ENCODE results near the gene PALLD.

The PALLD gene

GRCh38 chr4:168960716-168961115, 463.9 kb downstream of the PALLD start (continued):
- TF ChIP-seq, protein P1, sequence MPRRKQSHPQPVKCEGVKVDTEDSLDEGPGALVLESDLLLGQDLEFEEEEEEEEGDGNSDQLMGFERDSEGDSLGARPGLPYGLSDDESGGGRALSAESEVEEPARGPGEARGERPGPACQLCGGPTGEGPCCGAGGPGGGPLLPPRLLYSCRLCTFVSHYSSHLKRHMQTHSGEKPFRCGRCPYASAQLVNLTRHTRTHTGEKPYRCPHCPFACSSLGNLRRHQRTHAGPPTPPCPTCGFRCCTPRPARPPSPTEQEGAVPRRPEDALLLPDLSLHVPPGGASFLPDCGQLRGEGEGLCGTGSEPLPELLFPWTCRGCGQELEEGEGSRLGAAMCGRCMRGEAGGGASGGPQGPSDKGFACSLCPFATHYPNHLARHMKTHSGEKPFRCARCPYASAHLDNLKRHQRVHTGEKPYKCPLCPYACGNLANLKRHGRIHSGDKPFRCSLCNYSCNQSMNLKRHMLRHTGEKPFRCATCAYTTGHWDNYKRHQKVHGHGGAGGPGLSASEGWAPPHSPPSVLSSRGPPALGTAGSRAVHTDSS (tag by site-specific recombination; IDR thresholded peaks at IDR 0.05): no peak
- TF ChIP-seq ZNF791 (tag by site-specific recombination; IDR thresholded peaks at IDR 0.05): no peak

DNA sequence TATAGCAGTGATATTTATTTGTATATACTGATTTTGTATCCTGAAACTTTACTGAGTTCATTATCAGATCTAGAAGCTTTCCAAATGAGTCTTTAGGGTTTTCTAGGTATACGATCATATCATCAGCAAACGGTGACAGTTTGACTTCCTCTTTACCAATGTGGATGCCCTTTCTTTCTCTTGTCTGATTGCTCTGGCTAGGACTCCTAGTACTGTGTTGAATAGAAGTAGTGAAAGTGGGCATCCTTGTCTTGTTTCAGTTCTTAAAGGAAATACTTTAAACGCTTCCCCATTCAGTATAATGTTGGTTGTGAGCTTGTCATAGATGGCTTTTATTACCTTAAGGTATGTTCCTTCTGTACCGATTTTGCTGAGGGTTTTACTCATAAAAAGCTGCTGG, 475.7 kb downstream of the PALLD start:
- TF ChIP-seq PRDM6 (tag by site-specific recombination; IDR thresholded peaks at IDR 0.05): no peak
- TF ChIP-seq ZNF791 (tag by site-specific recombination; IDR thresholded peaks at IDR 0.05): no peak
- TF ChIP-seq ZNF266 (tag by site-specific recombination; IDR thresholded peaks at IDR 0.05; ENCODE audit: low read depth): no peak
- TF ChIP-seq PBX3 (CRISPR knock-in tag; IDR thresholded peaks at IDR 0.05): no peak
- TF ChIP-seq ZNF704 (tag by site-specific recombination; IDR thresholded peaks at IDR 0.05): no peak
- no peak for TF ChIP-seq MEIS1 (CRISPR knock-in tag; IDR thresholded peaks at IDR 0.05; ENCODE audit: borderline replicate concordance)
- TF ChIP-seq KLF7 (tag by site-specific recombination; IDR thresholded peaks at IDR 0.05; ENCODE audit: borderline replicate concordance): no peak
- TF ChIP-seq ZNF280C (tag by site-specific recombination; IDR thresholded peaks at IDR 0.05): no peak
- TF ChIP-seq ZNF837 (tag by site-specific recombination; IDR thresholded peaks at IDR 0.05): no peak
- TF ChIP-seq ZNF138 (tag by site-specific recombination; IDR thresholded peaks at IDR 0.05; ENCODE audit: borderline replicate concordance): no peak
- TF ChIP-seq ZNF701 (tag by site-specific recombination; IDR thresholded peaks at IDR 0.05): no peak
- no peak for TF ChIP-seq ZNF664 (tag by site-specific recombination; IDR thresholded peaks at IDR 0.05)
- TF ChIP-seq ZNF148 (tag by site-specific recombination; IDR thresholded peaks at IDR 0.05; ENCODE audit: borderline replicate concordance): no peak
- TF ChIP-seq FEZF1 (tag by site-specific recombination; IDR thresholded peaks at IDR 0.05): no peak
- TF ChIP-seq KLF9 (tag by site-specific recombination; IDR thresholded peaks at IDR 0.05; ENCODE audit: low read depth): no peak
- no peak for TF ChIP-seq ZSCAN23 (tag by site-specific recombination; IDR thresholded peaks at IDR 0.05)
- TF ChIP-seq, protein P2, sequence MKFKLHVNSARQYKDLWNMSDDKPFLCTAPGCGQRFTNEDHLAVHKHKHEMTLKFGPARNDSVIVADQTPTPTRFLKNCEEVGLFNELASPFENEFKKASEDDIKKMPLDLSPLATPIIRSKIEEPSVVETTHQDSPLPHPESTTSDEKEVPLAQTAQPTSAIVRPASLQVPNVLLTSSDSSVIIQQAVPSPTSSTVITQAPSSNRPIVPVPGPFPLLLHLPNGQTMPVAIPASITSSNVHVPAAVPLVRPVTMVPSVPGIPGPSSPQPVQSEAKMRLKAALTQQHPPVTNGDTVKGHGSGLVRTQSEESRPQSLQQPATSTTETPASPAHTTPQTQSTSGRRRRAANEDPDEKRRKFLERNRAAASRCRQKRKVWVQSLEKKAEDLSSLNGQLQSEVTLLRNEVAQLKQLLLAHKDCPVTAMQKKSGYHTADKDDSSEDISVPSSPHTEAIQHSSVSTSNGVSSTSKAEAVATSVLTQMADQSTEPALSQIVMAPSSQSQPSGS (tag by site-specific recombination; IDR thresholded peaks at IDR 0.05; ENCODE audit: low read depth): no peak
- no peak for TF ChIP-seq ZBTB48 (tag by site-specific recombination; IDR thresholded peaks at IDR 0.05)
- no peak for TF ChIP-seq ZNF623 (tag by site-specific recombination; IDR thresholded peaks at IDR 0.05)
- Histone ChIP-seq H3K9me3 (ENCODE audit: control insufficient read depth, insufficient read depth, low read depth, low read length) (no peaks in the 10 kb centered on the region), H3K4me3 (ENCODE audit: low read depth, low read length) (no peak overlapping the region), H3K36me3 (ENCODE audit: control insufficient read depth in 2 of 2, insufficient read depth in 1 of 2, low read length in 2 of 2) (peaks cover 0 to 29% of the 10 kb centered on the region in 2 experiments; a peak in 1 of 3 replicates), H3K27ac (ENCODE audit: extremely low read depth, low read depth, low read length) (no peak overlapping the region), H3K4me1 (ENCODE audit: control insufficient read depth, insufficient read depth, low read length) (no peaks in the 10 kb centered on the region)
- ChIA-PET CTCF (no interaction called here), POLR2A (no interaction called here)

All from HEK293 (cell line).